Kasumi-1 (cell line): Measurements from ENCODE around the gene SKIC8.

Experiments used
- DNase-seq, 2 experiments: peaks; one replicate each; lab custom pipeline; 2025; lab: John Stamatoyannopoulos, UW

SKIC8 gene

GRCh38 chr15:78291052-78291451, 8.4 kb downstream of the SKIC8 start:
- DNase-seq = no peak

- DNase-seq = no peak
Observed at GRCh38 chr15:78290222-78290621, 9.2 kb downstream of the SKIC8 start.

GRCh38 chr15:78284758-78285157, 14.7 kb downstream of the SKIC8 start:
- no peak for DNase-seq

- no peak for DNase-seq
Observed at GRCh38 chr15:78282324-78282723, 17.1 kb downstream of the SKIC8 start.

- no peak for DNase-seq
Observed at GRCh38 chr15:78280319-78281072, 18.9 kb downstream of the SKIC8 start.

GRCh38 chr15:78276064-78276943, 23.1 kb downstream of the SKIC8 start:
- DNase-seq = no peak

- DNase-seq = no peak
Observed at GRCh38 chr15:78274994-78275393, 24.4 kb downstream of the SKIC8 start.

- DNase-seq = no peak
Observed at GRCh38 chr15:78272776-78273175, 26.6 kb downstream of the SKIC8 start.

GRCh38 chr15:78272316-78272715, 27.1 kb downstream of the SKIC8 start:
- DNase-seq = no peak

GRCh38 chr15:78266806-78267205, 32.6 kb downstream of the SKIC8 start:
- DNase-seq = no peak

- no peak for DNase-seq
Observed at GRCh38 chr15:78266229-78266628, 33.2 kb downstream of the SKIC8 start.

- no peak for DNase-seq
Observed at GRCh38 chr15:78265752-78266224, 33.6 kb downstream of the SKIC8 start.

- DNase-seq = no peak
Observed at GRCh38 chr15:78265137-78265460, 34.3 kb downstream of the SKIC8 start.

GRCh38 chr15:78264304-78265136, 34.9 kb downstream of the SKIC8 start, which contains the start of gene DNAJA4:
Gene DNAJA4 (plus strand): TSS chr15:78264562. CDS start chr15:78264764, 202 bp downstream.
- peak in 1 of 2 experiments; percentile 25 for DNase-seq

GRCh38 chr15:78263907-78264303, 35.5 kb downstream of the SKIC8 start:
- no peak for DNase-seq

- no peak for DNase-seq
Observed at GRCh38 chr15:78263351-78263781, 36.0 kb downstream of the SKIC8 start.

- DNase-seq = no peak
Observed at GRCh38 chr15:78261062-78261461, 38.3 kb downstream of the SKIC8 start.

GRCh38 chr15:78260489-78260888, 38.9 kb downstream of the SKIC8 start:
- DNase-seq = no peak

GRCh38 chr15:78259232-78259631, 40.2 kb downstream of the SKIC8 start:
- DNase-seq = no peak

GRCh38 chr15:78257681-78258080, 41.7 kb downstream of the SKIC8 start:
- no peak for DNase-seq

- no peak for DNase-seq
Observed at GRCh38 chr15:78256044-78256437, 43.4 kb downstream of the SKIC8 start.

- no peak for DNase-seq
Observed at GRCh38 chr15:78255421-78256043, 43.9 kb downstream of the SKIC8 start.
